Mesenchymal stem cell (in vitro differentiated cells and primary cell): Measurements from ENCODE around the gene FANK1.

Experiments used
- DNase-seq: peaks from one replicate; pipeline ENCODE4 v3.0.0-alpha.2; 2013
- H2AFZ ChIP-seq: one replicate; pipeline ENCODE4 v1.6.1; 2013; ENCODE audit warnings: low read depth, mild to moderate bottlenecking, control low read depth, inconsistent platforms, low read length, moderate library complexity
- H2AK5ac ChIP-seq: 2 replicates; pipeline ENCODE4 v1.6.1; 2013; ENCODE audit warnings: low read length, moderate library complexity, mild to moderate bottlenecking, inconsistent platforms; ENCODE audit not compliant: severe bottlenecking
- H2BK120ac ChIP-seq: one replicate; pipeline ENCODE4 v1.6.1; 2013; ENCODE audit warnings: low read depth, mild to moderate bottlenecking, inconsistent platforms, low read length, moderate library complexity
- H2BK12ac ChIP-seq, 2 experiments: one replicate each; pipeline ENCODE4 v1.6.1; 2013; ENCODE audit warnings: inconsistent platforms in 2 of 2, low read length in 2 of 2, mild to moderate bottlenecking in 2 of 2, moderate library complexity in 2 of 2, control low read depth in 1 of 2
- H2BK15ac ChIP-seq: one replicate; pipeline ENCODE4 v1.6.1; 2013; ENCODE audit warnings: mild to moderate bottlenecking, low read depth, inconsistent platforms; ENCODE audit not compliant: poor library complexity, severe bottlenecking
- H2BK5ac ChIP-seq: 2 replicates; pipeline ENCODE4 v1.6.1; 2013; ENCODE audit warnings: low read depth, mild to moderate bottlenecking, low read length, control low read depth, inconsistent platforms; ENCODE audit not compliant: poor library complexity, severe bottlenecking
- H3K14ac ChIP-seq, 2 experiments: one replicate each; pipeline ENCODE4 v1.6.1; 2013; ENCODE audit warnings: inconsistent platforms in 2 of 2, low read length in 2 of 2, control low read depth in 1 of 2, mild to moderate bottlenecking in 1 of 2, moderate library complexity in 1 of 2
- H3K18ac ChIP-seq, 2 experiments: one replicate each; pipeline ENCODE4 v1.6.1; 2013; ENCODE audit warnings: inconsistent platforms in 2 of 2, low read length in 2 of 2, control low read depth in 1 of 2, low read depth in 1 of 2, mild to moderate bottlenecking in 1 of 2
- H3K23ac ChIP-seq, 2 experiments: one replicate each; pipeline ENCODE4 v1.6.1; 2013; ENCODE audit warnings: inconsistent platforms in 2 of 2, low read length in 2 of 2, mild to moderate bottlenecking in 2 of 2, moderate library complexity in 2 of 2, control low read depth in 1 of 2
- H3K27ac ChIP-seq: 2 replicates; pipeline ENCODE4 v1.5.1; 2013; ENCODE audit warnings: mild to moderate bottlenecking, moderate library complexity, low read length, control low read depth, inconsistent platforms; ENCODE audit not compliant: poor library complexity, severe bottlenecking
- H3K27me3 ChIP-seq, 2 experiments: 2 replicates each; pipeline versions ENCODE4 v1.6.1 to v1.7.0; 2013; ENCODE audit warnings: low read length in 2 of 2, mild to moderate bottlenecking in 2 of 2, moderate library complexity in 2 of 2, control low read depth in 1 of 2, inconsistent platforms in 1 of 2; ENCODE audit not compliant: control insufficient read depth in 1 of 2, insufficient read depth in 1 of 2
- H3K36me3 ChIP-seq, 2 experiments: 2 replicates each; pipeline versions ENCODE4 v1.6.1 to v1.7.0; 2013; ENCODE audit warnings: low read length in 2 of 2, control low read depth in 1 of 2, inconsistent platforms in 1 of 2, low read depth in 1 of 2, mild to moderate bottlenecking in 1 of 2; ENCODE audit not compliant: insufficient read depth in 2 of 2, control insufficient read depth in 1 of 2
- H3K4ac ChIP-seq, 2 experiments: one replicate each; pipeline ENCODE4 v1.6.1; 2013; ENCODE audit warnings: inconsistent platforms in 2 of 2, low read length in 2 of 2, mild to moderate bottlenecking in 2 of 2, moderate library complexity in 2 of 2, control low read depth in 1 of 2, low read depth in 1 of 2
- H3K4me1 ChIP-seq: 2 replicates; pipeline ENCODE4 v1.6.1; 2013; ENCODE audit warnings: low read depth, low read length, control low read depth; ENCODE audit not compliant: control insufficient read depth, insufficient read depth
- H3K4me2 ChIP-seq: 2 replicates; pipeline ENCODE4 v1.6.1; 2013; ENCODE audit warnings: low read length, mild to moderate bottlenecking, inconsistent platforms; ENCODE audit not compliant: poor library complexity, severe bottlenecking
- H3K4me3 ChIP-seq, 2 experiments: 2 replicates each; pipeline versions ENCODE4 v1.5.1 to v1.7.0; 2013; ENCODE audit warnings: low read length in 2 of 2, mild to moderate bottlenecking in 2 of 2, control low read depth in 1 of 2, low read depth in 1 of 2; ENCODE audit not compliant: insufficient read depth in 1 of 2
- H3K79me1 ChIP-seq: replicated peaks from 2 replicates; pipeline ENCODE4 v1.6.1; 2013; ENCODE audit warnings: mild to moderate bottlenecking, control low read depth, low read length, inconsistent platforms; ENCODE audit not compliant: poor library complexity, severe bottlenecking
- H3K9ac ChIP-seq: 2 replicates; pipeline ENCODE4 v1.7.0; 2013; ENCODE audit warnings: mild to moderate bottlenecking, low read length, moderate library complexity
- H3K9me3 ChIP-seq: 2 replicates; pipeline ENCODE4 v1.7.0; 2013; ENCODE audit warnings: mild to moderate bottlenecking, low read length; ENCODE audit not compliant: control insufficient read depth
- H4K8ac ChIP-seq: one replicate; pipeline ENCODE4 v1.6.1; 2013; ENCODE audit warnings: inconsistent platforms, mild to moderate bottlenecking, low read length, moderate library complexity
- H4K91ac ChIP-seq: one replicate; pipeline ENCODE4 v1.6.1; 2013; ENCODE audit warnings: mild to moderate bottlenecking, low read length, inconsistent platforms
- WGBS: methylation state at CpG from one replicate; pipeline ENCODE4 v1.1.7; 2013; ENCODE audit warnings: mixed read lengths; 5-methylcytosine and 5-hydroxymethylcytosine counted together

Gene FANK1

DNA sequence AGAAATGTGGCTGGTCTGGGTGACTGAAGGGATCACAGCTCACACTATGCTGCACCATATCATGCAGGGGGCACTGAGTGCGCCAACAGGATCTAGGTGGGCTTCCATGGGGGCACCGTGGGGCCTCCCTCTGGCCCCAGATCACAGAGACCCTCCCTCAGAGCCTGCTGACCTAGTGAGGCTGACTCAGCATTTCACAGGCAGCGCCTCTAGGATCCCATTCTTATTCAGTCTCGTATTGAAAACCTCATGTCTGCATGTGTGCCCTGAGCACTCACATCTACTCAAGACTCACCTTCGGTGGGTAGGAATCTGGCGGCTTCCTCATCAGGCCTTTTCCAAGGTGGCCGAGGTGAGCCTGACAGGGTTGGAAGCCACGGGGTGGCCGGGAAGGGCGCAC, 141.6 kb downstream of the FANK1 start:
- Histone ChIP-seq H2AFZ (no peak overlapping the region), H3K9ac (no peak overlapping the region), H2BK12ac (no peak overlapping the region), H4K8ac (no peak overlapping the region), H3K4me2 (no peak overlapping the region), H3K79me1 (peaks cover 1% of the 10 kb centered on the region), H3K23ac (no peak overlapping the region), H2BK120ac (no peak overlapping the region), H2AK5ac (no peak overlapping the region), H3K18ac (no peak overlapping the region), H3K4me3 (no peak overlapping the region), H3K14ac (no peak overlapping the region), H3K4ac (no peak overlapping the region), H3K27me3 (no peaks in the 10 kb centered on the region), H2BK15ac (no peak overlapping the region), H3K4me1 (peaks cover 12% of the 10 kb centered on the region), H4K91ac (no peak overlapping the region), H3K27ac (no peak overlapping the region), H3K9me3 (peaks cover 20% of the 10 kb centered on the region), H2BK5ac (no peak overlapping the region), H3K36me3 (peaks cover 38 to 99% of the 10 kb centered on the region in 2 experiments)
- DNase-seq: no peak
- 96% methylated on average over 10 of the region's 10 CpGs for WGBS

DNA sequence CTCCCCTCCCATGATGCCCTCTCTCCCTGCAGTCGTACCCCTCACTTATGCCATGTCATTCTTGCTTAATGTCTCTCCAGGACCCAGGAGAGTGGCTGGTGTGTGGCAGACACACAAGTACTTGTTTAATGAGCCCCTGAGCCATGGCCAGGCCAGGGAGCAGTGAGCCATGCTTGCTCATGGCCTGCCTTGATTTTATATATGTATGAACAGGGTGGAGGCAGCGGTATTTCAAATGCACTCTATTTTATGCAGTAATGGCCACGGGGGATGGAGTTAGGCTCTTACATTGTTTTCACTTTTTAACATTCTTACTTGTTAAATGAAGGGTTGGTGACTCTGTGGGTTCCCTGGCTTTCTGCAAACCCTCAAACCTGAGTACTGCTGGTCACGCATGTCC, 144.8 kb downstream of the FANK1 start:
- 90% methylated on average over 2 of the region's 4 CpGs for WGBS
- H3K4me1 ChIP-seq: peaks cover 14% of the 10 kb centered on the region

DNA sequence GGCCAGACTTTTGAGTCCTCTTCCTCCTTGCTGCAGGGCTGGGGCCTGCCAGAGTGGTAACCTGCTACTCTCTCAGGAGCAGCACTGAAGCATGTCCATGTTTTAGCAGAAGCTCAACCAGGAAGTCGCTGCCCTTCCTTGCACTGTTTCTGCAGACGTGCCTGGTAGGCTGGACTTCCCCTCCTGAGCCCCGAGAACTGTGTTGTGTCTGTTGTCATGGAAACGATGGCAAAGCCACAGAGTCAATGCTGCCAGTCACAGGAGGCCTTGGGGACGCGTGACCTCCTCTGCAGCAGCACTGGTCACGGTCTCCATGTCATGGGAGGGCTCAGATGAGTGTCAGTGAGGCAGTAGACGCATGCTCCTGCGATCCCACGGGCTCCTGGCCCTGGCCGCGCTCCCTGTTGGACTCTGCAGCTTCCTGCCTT, 145.5 kb downstream of the FANK1 start:
- Histone ChIP-seq H3K9me3 (no peaks in the 10 kb centered on the region), H2AK5ac (no peak overlapping the region), H3K4me3 (no peak overlapping the region), H3K14ac (peak overlapping the region in 1 of 2 experiments; percentile 64), H2BK5ac (no peak overlapping the region), H3K36me3 (peaks cover 51 to 95% of the 10 kb centered on the region in 2 experiments), H3K4me1 (peaks cover 14% of the 10 kb centered on the region), H2BK120ac (no peak overlapping the region), H3K23ac (no peak overlapping the region), H2BK15ac (no peak overlapping the region), H3K27me3 (no peaks in the 10 kb centered on the region), H3K27ac (peak overlapping the region; percentile 6), H2BK12ac (peak overlapping the region in 1 of 2 experiments; percentile 54), H2AFZ (peak overlapping the region; percentile 79), H3K9ac (peak overlapping the region; percentile 67), H3K4me2 (no peak overlapping the region), H3K18ac (peak overlapping the region in 1 of 2 experiments; percentile 88), H4K8ac (peak overlapping the region; percentile 56), H4K91ac (peak overlapping the region; percentile 70), H3K79me1 (peaks cover 4% of the 10 kb centered on the region), H3K4ac (peak overlapping the region in 1 of 2 experiments; percentile 86)
- peak; percentile 97 for DNase-seq
- WGBS: 48% methylated on average over 12 of the region's 12 CpGs

More for the DNA sequence above, 144.8 kb downstream of the FANK1 start:
- H2BK120ac ChIP-seq: no peak overlapping the region
- H3K9ac ChIP-seq: peak overlapping the region; percentile 67
- H3K23ac ChIP-seq: no peak overlapping the region
- H2AFZ ChIP-seq: no peak overlapping the region
- H4K8ac ChIP-seq: no peak overlapping the region
- H3K36me3 ChIP-seq: peaks cover 51 to 99% of the 10 kb centered on the region in 2 experiments
- no peak overlapping the region for H3K18ac ChIP-seq
- no peak overlapping the region for H2AK5ac ChIP-seq
- no peak overlapping the region for H4K91ac ChIP-seq
- no peak overlapping the region for H2BK12ac ChIP-seq
- H3K9me3 ChIP-seq: no peaks in the 10 kb centered on the region
- no peaks in the 10 kb centered on the region for H3K27me3 ChIP-seq
- peaks cover 4% of the 10 kb centered on the region for H3K79me1 ChIP-seq
- H3K14ac ChIP-seq: no peak overlapping the region
- no peak overlapping the region for H2BK15ac ChIP-seq
- no peak overlapping the region for H3K4me2 ChIP-seq
- H3K4ac ChIP-seq: no peak overlapping the region
- no peak overlapping the region for H3K4me3 ChIP-seq
- H3K27ac ChIP-seq: no peak overlapping the region
- H2BK5ac ChIP-seq: no peak overlapping the region
- no peak for DNase-seq

DNA sequence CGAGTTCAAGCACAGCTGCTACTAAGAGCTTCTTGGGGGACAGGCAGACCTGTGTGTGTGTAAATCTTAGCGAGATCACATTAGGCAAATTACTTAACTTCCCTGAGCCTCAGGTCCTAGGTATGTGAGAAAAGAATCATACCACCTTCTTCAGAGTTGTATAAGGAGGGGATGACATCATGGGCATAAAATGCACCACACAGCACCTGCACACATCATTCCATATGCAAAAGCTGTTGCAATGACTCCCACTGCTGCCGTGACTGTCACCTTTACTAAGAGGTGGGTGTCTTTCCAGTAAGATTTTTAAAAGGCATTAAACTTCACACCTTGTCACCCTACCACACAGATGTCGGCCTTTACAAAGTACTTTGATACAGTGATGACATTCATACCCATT, 146.0 kb downstream of the FANK1 start:
- Histone ChIP-seq H2BK12ac (no peak overlapping the region), H2AK5ac (no peak overlapping the region), H4K91ac (no peak overlapping the region), H3K9ac (peak overlapping the region; percentile 67), H3K18ac (no peak overlapping the region), H3K4me3 (no peak overlapping the region), H2BK15ac (no peak overlapping the region), H3K4ac (no peak overlapping the region), H4K8ac (no peak overlapping the region), H3K23ac (no peak overlapping the region), H2AFZ (no peak overlapping the region), H2BK5ac (no peak overlapping the region), H3K14ac (no peak overlapping the region), H3K9me3 (no peaks in the 10 kb centered on the region), H2BK120ac (no peak overlapping the region), H3K36me3 (peaks cover 51 to 95% of the 10 kb centered on the region in 2 experiments), H3K4me2 (no peak overlapping the region), H3K4me1 (peaks cover 14% of the 10 kb centered on the region), H3K79me1 (peaks cover 4% of the 10 kb centered on the region), H3K27me3 (no peaks in the 10 kb centered on the region), H3K27ac (no peak overlapping the region)
- WGBS: 80% methylated on average over 4 of the region's 4 CpGs
- no peak for DNase-seq
